GM11168 (cell line): ENCODE measurements around the gene TNS3.

Source experiments
- in situ Hi-C: fragments of 300-500 bp; cut with MboI; formaldehyde crosslinking; loops from one replicate; pipeline ENCODE4 v1.12.0; 2022; ENCODE audit warnings: low sequenced_read_pairs; ENCODE audit not compliant: unreplicated experiment

Gene TNS3

DNA sequence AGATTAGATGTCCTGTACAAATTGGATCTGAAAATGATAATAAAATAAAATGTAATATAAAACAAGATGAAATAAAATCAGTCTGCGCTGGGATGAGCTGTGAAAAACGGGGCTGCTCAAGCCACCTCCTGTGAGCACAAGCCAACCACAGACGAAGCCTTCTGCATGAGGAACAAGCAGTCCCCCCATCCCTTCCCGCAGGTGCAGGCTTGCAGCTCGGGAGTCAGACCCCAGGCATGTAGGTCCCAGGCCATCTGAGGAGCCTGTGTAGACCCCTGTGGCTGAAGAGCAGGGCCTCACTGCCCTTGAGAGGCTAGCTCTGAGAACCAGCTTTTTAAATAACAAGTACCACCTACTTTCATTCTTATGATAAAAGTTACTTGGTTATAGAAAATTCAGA lies 123.4 kb downstream of the TNS3 start:
- in situ Hi-C loops = no loop called here

GRCh38 chr7:47458057-47458456 lies 123.9 kb downstream of the TNS3 start:
- in situ Hi-C loops = no loop called here

- in situ Hi-C loops = no loop called here
Observed at GRCh38 chr7:47456210-47456955, 125.5 kb downstream of the TNS3 start.

DNA sequence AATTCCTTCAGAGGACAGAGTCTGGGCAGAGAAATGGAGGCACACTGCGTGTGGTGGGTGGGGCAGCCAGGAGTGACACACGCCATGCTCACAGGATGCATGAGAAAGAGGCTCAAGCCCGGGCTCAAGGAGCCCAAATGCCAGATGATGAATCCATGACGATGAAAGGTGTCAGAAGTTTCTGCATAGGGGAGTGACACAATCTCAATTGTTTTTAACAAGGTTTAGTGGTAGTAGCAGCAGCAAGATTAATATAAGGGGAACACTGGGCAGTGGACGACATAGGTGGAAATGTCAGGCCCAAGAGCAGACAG lies 126.1 kb downstream of the TNS3 start:
- in situ Hi-C loops = no loop called here

GRCh38 chr7:47454974-47455871 lies 126.7 kb downstream of the TNS3 start:
- in situ Hi-C loops = no loop called here

DNA sequence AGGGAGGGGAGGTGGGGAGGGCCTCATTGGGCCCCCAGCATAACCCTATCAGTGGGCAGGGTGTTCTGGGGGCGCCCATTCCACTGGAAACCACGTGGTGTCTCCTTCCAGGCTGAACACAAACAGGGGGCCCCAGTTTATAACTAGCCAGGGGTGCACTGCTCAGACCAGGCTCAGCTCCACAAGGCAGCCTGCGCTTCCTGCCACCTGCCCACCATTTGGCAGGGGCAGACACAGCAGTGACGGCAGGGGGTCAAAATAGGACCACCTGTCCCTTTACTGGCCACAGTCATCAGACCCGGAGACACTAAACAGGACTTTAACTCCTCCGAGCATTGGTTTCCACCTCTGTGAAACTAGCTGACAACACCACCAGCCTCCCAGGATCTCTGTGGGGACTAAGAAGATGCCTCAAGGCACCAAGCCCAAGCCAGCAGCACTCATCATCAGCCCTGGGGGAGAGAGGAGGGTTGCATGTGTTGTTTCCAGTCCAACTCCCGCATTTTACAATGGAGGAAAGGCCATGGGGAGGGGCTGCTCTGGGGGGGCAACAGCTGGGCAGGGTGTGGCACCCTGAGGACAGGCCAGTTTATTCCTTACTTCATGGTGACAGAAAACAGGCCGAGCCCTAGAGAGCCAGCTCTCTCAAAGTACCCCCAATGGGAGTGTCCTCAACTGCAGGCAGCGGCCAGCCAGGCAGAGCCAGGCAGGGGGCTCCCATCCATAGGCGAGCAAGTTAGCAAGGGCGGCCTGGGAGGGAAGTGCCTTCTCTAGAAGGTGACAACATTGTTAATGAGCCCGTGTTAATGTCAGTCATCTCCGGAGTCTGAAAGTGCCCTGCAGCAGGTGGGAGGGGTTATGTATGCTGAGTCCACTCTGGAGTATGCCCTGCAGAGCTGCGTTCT lies 127.6 kb downstream of the TNS3 start:
- in situ Hi-C loops = no loop called here

DNA sequence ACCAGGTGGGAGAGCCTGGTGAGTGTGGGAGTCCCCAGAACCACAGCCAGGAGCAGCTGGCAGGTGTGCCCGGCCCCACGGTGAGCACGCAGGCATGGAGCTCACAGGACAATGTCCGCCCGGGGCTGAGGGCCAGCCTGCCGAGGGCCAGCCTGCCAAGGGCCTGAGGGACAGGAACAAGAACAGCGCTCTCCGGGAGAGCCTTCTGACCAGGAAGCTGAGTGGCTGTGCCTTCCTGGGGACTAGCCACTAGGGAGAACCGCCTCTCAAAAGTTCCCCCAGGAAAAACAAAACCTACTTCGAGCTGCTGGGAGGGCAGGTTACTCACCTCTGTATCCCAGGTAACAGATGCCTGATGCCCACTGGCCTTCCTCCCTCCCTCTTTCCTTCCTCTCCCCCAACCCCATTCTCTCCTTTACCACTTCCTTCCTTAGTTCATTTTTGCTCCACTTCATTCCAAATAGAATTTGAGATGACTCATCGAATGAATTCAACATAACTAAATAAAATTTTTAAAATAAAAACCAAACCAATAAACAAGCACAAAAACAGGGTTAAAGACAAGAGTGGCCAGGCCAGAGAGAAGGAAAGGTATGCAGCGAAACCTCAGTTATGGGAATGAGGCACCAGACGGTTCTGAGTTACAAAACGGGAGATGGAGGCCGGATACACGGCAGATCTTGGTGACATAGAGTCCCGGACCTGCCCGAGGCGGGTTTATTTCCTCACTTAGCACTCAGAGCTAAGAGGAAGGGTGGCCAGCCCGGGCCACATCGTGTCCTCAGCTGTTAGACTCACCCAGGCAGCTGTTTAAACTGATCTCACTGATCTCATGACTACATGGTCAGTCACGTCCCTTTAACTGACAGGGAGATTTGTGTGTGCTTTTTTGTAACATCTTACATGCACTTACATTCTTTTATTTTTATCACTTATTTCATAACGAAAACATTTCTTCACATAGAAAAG lies 128.5 kb downstream of the TNS3 start:
- in situ Hi-C loops = no loop called here

DNA sequence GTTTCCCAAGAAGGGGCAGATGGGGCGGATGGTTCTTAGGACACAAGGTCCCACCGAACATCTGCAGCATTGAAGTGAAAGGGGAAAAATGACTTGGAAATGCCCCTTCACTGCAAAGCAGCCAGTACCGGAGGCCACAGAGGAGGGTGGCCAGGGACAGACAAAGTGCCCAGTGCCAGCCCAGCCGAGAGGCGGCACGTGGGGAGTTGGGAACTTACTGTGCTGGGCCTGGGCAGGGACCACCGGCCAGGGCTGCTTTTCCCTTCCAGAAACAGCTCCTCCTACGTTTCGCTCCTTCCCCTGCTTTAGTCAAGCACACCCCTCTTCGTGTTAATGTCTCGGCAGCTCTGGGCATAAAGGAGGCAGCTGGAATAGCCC lies 129.2 kb downstream of the TNS3 start:
- in situ Hi-C loops = no loop called here

DNA sequence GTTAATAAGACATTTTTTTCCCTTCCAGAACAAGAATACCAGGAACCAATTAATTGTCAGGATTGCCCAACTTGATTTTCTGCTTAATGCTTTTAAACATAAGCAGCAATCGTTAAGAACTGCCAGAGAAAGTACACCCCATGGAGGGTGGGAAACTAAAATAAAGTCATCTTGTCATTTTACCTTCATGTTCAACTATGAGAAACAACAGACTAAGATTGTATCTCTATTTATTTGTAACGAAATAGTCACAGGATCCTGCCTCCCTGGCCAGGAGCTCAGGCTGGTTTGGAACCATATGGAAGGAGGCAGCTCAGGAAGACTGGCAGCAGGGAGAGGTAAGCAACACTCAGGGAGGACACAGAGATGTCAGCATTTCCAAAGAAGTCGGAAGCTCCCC lies 129.6 kb downstream of the TNS3 start:
- in situ Hi-C loops = no loop called here

DNA sequence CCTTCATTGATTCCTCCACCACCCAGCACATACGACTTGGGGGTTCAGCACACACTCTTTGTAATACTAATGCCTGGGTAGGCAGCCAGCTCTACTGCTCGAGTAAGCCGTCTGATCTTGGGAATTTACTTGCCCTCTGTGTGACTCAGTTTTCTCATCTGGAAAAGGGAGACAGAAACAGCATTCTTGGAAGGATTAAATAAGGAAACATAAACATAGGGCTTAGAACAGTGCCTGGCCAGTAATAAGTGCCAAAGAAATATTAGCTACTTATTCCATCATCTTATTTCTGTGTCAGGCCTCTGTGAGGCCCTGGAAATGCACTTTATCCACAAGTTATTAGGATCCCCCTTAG lies 130.1 kb downstream of the TNS3 start:
- in situ Hi-C loops = no loop called here

DNA sequence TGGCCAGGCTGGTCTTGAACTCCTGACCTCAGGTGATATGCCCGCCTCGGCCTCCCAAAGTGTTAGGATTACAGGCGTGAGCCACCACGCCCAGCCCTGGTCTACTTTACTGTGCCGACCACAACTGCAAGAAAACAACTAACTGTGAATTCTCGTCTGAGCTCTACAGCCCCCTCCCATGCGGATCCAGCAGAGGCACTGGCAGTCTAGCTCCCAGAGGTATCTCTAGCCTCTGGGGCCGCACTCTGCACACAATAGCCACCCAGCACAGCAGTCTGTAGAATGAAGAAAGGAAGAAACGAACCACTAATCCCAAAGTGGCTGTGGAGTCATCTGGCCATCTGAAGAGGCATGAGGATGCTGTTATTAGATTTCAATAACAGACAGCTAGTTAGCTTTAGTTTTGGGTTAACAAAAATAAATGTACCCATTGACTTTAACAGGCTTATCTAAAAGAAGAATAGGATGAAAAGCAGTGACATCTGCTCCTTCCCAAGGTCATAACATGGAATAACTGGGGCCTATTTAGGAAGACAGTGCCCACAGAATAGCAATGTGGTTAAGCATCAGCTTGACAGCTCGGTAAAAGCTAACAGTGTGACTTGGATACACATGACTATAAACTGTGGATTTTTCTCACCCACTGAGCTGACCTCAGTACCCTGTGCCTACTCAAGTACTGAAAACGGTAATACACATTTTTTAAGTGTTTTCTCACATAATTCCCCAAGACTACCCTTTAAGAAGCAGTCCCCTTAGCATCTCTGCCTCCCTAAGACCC lies 131.9 kb downstream of the TNS3 start:
- in situ Hi-C loops = loop anchor here (10.0 kb wide), 1 partner anchor 375 kb away; no protein-coding TSS in a partner anchor

- in situ Hi-C loops = loop anchor here (10.0 kb wide), 1 partner anchor 376 kb away; no protein-coding TSS in a partner anchor
Observed at GRCh38 chr7:47448971-47449370, 132.9 kb downstream of the TNS3 start.

DNA sequence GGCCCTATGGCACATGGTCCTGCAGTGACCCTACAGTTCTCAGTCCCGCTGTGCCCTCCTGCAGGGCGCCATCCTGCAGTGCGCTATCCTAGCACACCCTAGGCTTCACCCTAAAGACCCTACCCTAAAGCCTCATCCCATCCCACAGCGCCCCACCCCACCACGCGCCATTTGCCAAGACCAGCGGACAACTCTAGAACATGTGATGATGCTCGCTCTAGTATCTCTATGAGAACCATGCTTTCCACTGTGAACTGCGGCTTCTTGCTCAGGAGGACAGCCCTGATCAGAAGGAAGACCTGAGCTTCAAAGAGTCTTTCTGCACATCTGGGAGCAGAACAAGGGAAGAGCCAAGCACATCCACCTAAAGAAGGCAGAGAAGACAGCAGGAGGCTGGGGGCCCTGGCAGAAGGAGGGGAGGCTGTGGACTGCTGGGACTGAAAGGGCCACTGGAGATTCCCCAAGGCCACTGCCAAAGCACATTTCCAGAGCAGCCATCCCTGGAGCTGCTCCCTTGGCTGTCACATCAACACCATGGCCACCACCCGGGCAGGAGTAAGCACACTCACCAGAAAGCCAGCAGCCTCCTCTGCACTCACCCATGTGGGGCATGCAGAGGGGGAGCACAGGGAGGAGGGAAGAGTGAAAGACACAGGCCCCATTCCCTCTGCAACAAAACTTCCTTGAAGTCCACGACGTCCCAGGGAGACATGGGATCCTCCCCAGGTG lies 134.1 kb downstream of the TNS3 start:
- in situ Hi-C loops = loop anchor here (10.0 kb wide), 1 partner anchor 377 kb away; no protein-coding TSS in a partner anchor

DNA sequence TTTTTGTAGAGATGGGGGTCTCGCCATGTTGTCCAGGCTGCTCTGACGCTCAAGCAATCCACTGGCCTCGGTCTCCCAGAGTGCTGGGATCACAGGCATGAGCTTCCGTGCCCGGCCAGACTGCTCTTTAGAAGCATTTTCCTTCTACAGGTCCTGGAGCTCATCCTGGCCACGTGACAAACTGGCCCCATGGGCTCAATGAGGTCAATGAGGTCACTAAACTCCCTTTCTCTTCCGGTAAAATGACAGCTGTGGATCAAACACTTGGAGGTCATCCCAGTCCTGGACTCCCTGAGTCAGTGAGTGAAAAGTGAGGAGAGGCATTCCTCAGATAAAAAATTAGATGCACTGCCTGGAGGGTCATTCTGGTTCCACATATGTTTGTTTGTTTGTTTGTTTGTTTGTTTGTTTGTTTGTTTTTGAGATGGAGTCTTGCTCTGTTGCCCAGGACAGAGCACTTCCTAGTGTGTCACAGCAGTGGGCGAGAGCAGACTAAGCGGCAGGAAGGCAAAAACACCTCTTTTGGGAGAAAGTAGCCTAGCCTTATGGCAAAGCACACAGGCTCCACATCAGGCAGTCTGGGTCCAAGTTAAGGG lies 134.9 kb downstream of the TNS3 start:
- in situ Hi-C loops = loop anchor here (10.0 kb wide), 1 partner anchor 378 kb away; no protein-coding TSS in a partner anchor

DNA sequence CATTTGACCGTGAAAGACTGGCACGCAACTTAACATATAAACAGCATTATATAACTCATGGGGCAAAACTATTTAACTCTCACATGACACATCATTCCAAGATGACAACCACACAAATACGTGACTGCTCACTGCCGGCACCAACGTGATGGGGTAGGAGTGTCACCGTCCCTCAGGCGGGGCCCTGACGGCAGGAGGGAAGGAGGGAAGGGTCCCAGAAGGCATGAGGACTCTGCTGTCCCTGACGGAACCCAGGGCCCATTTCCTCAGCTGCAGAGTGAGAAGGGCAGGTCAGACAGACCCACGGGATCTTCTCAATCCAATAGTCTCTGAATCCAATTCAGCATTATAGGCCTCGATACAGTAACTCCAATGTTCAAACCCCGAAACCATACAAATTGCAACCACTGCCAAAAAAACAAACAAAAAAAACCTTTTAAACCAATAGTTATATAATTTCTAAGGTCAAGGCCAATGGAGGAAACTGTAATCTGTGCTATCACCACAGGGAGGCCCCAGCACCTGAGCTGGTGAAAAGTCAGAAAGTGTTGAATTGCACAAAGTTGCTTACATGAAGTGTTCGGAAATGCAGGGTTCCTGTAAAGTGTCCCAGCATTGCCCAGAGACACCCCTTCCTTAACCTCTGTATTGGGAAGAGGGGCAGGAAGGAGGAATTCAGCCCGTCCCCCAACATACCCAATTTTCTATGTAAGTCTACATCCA lies 137.4 kb downstream of the TNS3 start:
- in situ Hi-C loops = loop anchor here (10.0 kb wide), 1 partner anchor 380 kb away; no protein-coding TSS in a partner anchor

DNA sequence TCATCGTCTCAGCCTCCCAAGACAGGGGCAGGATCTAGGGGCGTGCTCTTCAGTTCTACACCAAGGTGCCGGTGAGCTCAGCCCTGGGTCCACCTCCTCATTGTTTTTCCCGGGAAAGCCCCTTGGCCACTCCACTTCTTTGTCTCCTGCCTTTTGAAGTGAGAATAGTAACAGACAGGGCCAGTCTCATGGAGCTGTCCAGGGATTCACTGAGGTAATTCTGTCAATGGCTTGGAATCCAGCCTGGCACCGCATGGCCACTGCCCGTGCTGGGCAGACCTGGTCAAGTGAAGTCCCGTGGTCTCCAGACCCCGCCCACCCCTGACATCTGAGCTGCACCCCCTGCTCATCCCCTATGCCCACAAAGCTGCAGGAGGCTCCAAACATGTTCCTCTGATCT lies 138.9 kb downstream of the TNS3 start:
- in situ Hi-C loops = loop anchor here (10.0 kb wide), 1 partner anchor 382 kb away; no protein-coding TSS in a partner anchor

DNA sequence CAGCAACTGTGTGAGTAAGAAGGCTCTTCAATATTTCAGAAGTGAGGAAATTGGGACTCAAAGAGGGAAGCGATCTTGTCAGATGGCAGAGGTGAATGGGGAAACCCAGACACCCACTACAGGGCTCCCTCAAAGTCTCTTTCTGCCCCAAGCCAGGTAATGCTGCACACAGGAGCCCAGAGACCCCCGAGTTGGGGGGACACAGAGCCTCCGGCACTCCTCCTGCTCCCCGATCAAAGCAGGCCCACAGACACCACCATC lies 139.4 kb downstream of the TNS3 start:
- in situ Hi-C loops = loop anchor here (10.0 kb wide), 1 partner anchor 382 kb away; no protein-coding TSS in a partner anchor
